Ectodermal cell (in vitro differentiated cells): ENCODE results near the gene GLRA3.
"Not testable (repeated sequence)": the region's sequence is repeated elsewhere in the genome, so short reads cannot be mapped to it uniquely, and the experiment has no call there.

ENCODE experiments used
- H3K27ac ChIP-seq: 2 replicates; pipeline ENCODE4 v1.7.0; 2013; ENCODE audit warnings: mild to moderate bottlenecking, low read depth, low read length; ENCODE audit not compliant: insufficient read depth, poor library complexity, severe bottlenecking
- H3K27me3 ChIP-seq: 2 replicates; pipeline ENCODE4 v1.7.0; 2013; ENCODE audit warnings: mild to moderate bottlenecking, low read length; ENCODE audit not compliant: insufficient read depth, control insufficient read depth, poor library complexity, severe bottlenecking
- H3K36me3 ChIP-seq: one replicate; pipeline ENCODE4 v1.7.0; 2013; ENCODE audit warnings: low read length; ENCODE audit not compliant: control insufficient read depth, insufficient read depth
- H3K4me1 ChIP-seq: one replicate; pipeline ENCODE4 v1.7.0; 2013; ENCODE audit warnings: low read length; ENCODE audit not compliant: control insufficient read depth, insufficient read depth
- H3K4me3 ChIP-seq: 2 replicates; pipeline ENCODE4 v1.7.0; 2013; ENCODE audit warnings: low read depth, low read length, control low read depth; ENCODE audit not compliant: insufficient read depth
- H3K9me3 ChIP-seq: 2 replicates; pipeline ENCODE4 v1.7.0; 2013; ENCODE audit warnings: mild to moderate bottlenecking, low read length, moderate library complexity; ENCODE audit not compliant: control insufficient read depth
- WGBS, 2 experiments: methylation state at CpG; one replicate each; pipeline ENCODE4 v1.1.7; 2013; ENCODE audit warnings: missing lambda C conversion rate in 2 of 2; 5-methylcytosine and 5-hydroxymethylcytosine counted together

Gene GLRA3

GRCh38 chr4:174702979-174703478 is 126.0 kb downstream of the GLRA3 start:
- 90 to 100% methylated on average over 1 of the region's 1 CpG for WGBS, 2 experiments
- Histone ChIP-seq H3K27ac (no peak overlapping the region), H3K4me3 (no peak overlapping the region), H3K9me3 (no peaks in the 10 kb centered on the region), H3K36me3 (no peaks in the 10 kb centered on the region), H3K4me1 (no peaks in the 10 kb centered on the region), H3K27me3 (no peaks in the 10 kb centered on the region)

- H3K4me1 ChIP-seq: no peaks in the 10 kb centered on the region
- H3K9me3 ChIP-seq: no peaks in the 10 kb centered on the region
- no peaks in the 10 kb centered on the region for H3K27me3 ChIP-seq
- H3K4me3 ChIP-seq: no peak overlapping the region
- H3K36me3 ChIP-seq: no peaks in the 10 kb centered on the region
- no peak overlapping the region for H3K27ac ChIP-seq
These were observed 129.4 kb downstream of the GLRA3 start for GRCh38 chr4:174699654-174700053.

GRCh38 chr4:174697896-174698295 is 131.2 kb downstream of the GLRA3 start:
- H3K4me3 ChIP-seq: no peak overlapping the region
- no peak overlapping the region for H3K27ac ChIP-seq
- H3K9me3 ChIP-seq: no peaks in the 10 kb centered on the region
- no peaks in the 10 kb centered on the region for H3K4me1 ChIP-seq
- no peaks in the 10 kb centered on the region for H3K36me3 ChIP-seq
- WGBS, 2 experiments: 58 to 71% methylated on average over 3 to 4 of the region's 4 CpGs
- no peaks in the 10 kb centered on the region for H3K27me3 ChIP-seq

GRCh38 chr4:174697202-174697601 is 131.8 kb downstream of the GLRA3 start:
- no peaks in the 10 kb centered on the region for H3K9me3 ChIP-seq
- no peaks in the 10 kb centered on the region for H3K4me1 ChIP-seq
- H3K27ac ChIP-seq: no peak overlapping the region
- no peaks in the 10 kb centered on the region for H3K36me3 ChIP-seq
- H3K27me3 ChIP-seq: no peaks in the 10 kb centered on the region
- no peak overlapping the region for H3K4me3 ChIP-seq
- 80 to 100% methylated on average over 1 of the region's 1 CpG for WGBS, 2 experiments

- Histone ChIP-seq H3K4me1 (no peaks in the 10 kb centered on the region), H3K4me3 (no peak overlapping the region), H3K27ac (no peak overlapping the region), H3K9me3 (no peaks in the 10 kb centered on the region), H3K36me3 (no peaks in the 10 kb centered on the region), H3K27me3 (no peaks in the 10 kb centered on the region)
These were observed 132.4 kb downstream of the GLRA3 start for GRCh38 chr4:174696657-174697056.

- H3K36me3 ChIP-seq, H3K4me1 ChIP-seq, H3K9me3 ChIP-seq, H3K27me3 ChIP-seq, H3K27ac ChIP-seq, H3K4me3 ChIP-seq: not testable (repeated sequence)
- WGBS, 2 experiments: 83 to 86% methylated on average over 17 to 24 of the region's 24 CpGs
These were observed 137.2 kb downstream of the GLRA3 start for GRCh38 chr4:174691876-174692275.

GRCh38 chr4:174690665-174691064 is 138.4 kb downstream of the GLRA3 start:
- Histone ChIP-seq H3K27ac (no peak overlapping the region), H3K36me3 (no peaks in the 10 kb centered on the region), H3K9me3 (peaks cover 5% of the 10 kb centered on the region), H3K4me1 (no peaks in the 10 kb centered on the region), H3K27me3 (no peaks in the 10 kb centered on the region), H3K4me3 (no peak overlapping the region)
- 89 to 91% methylated on average over 1 of the region's 1 CpG for WGBS, 2 experiments

GRCh38 chr4:174689618-174690017 is 139.4 kb downstream of the GLRA3 start:
- Histone ChIP-seq H3K27me3 (no peaks in the 10 kb centered on the region), H3K4me3 (no peak overlapping the region), H3K9me3 (peaks cover 5% of the 10 kb centered on the region), H3K27ac (no peak overlapping the region), H3K36me3 (no peaks in the 10 kb centered on the region), H3K4me1 (no peaks in the 10 kb centered on the region)
- WGBS, 2 experiments: 59 to 72% methylated on average over 2 to 4 of the region's 4 CpGs

- no peak overlapping the region for H3K27ac ChIP-seq
- peaks cover 5% of the 10 kb centered on the region for H3K9me3 ChIP-seq
- no peaks in the 10 kb centered on the region for H3K4me1 ChIP-seq
- no peak overlapping the region for H3K4me3 ChIP-seq
- no peaks in the 10 kb centered on the region for H3K27me3 ChIP-seq
- H3K36me3 ChIP-seq: no peaks in the 10 kb centered on the region
These were observed 142.2 kb downstream of the GLRA3 start for GRCh38 chr4:174686826-174687225.

GRCh38 chr4:174681723-174682300 is 147.2 kb downstream of the GLRA3 start:
- no peaks in the 10 kb centered on the region for H3K9me3 ChIP-seq
- no peaks in the 10 kb centered on the region for H3K27me3 ChIP-seq
- WGBS, 2 experiments: 94 to 95% methylated on average over 2 to 4 of the region's 4 CpGs
- no peak overlapping the region for H3K4me3 ChIP-seq
- no peak overlapping the region for H3K27ac ChIP-seq
- no peaks in the 10 kb centered on the region for H3K4me1 ChIP-seq
- no peaks in the 10 kb centered on the region for H3K36me3 ChIP-seq

- H3K36me3 ChIP-seq: no peaks in the 10 kb centered on the region
- WGBS, 2 experiments: 91 to 95% methylated on average over 1 of the region's 1 CpG
These were observed 154.7 kb downstream of the GLRA3 start for GRCh38 chr4:174674305-174674840.

More at GRCh38 chr4:174674305-174674840, 154.7 kb downstream of the GLRA3 start:
- no peak overlapping the region for H3K27ac ChIP-seq
- H3K27me3 ChIP-seq: no peaks in the 10 kb centered on the region
- no peak overlapping the region for H3K4me3 ChIP-seq
- no peaks in the 10 kb centered on the region for H3K9me3 ChIP-seq
- no peaks in the 10 kb centered on the region for H3K4me1 ChIP-seq
